SK-N-MC (cell line): Measurements from ENCODE around the gene RPS26.

ENCODE experiments used
- EZH2 ChIP-seq: fragments of 200-600 bp; sonication (generic); IDR thresholded peaks from one replicate; pipeline ENCODE4 v1.6.1; 2017; ENCODE audit warnings: antibody characterized with exemption
- POLR2AphosphoS5 ChIP-seq: IDR thresholded peaks from 2 replicates; pipeline ENCODE4 v1.6.1; 2012; ENCODE audit warnings: mild to moderate bottlenecking, low read depth, low read length, borderline replicate concordance

GRCh38 chr12:56040151-56040550 lies 1.6 kb upstream of the RPS26 start:
- no peak for TF ChIP-seq EZH2
- no peak for TF ChIP-seq POLR2AphosphoS5
